Gastroesophageal sphincter (tissue), 3 donors: ENCODE data around the gene UBC.

Experiments
- CTCF ChIP-seq, 4 experiments: fragments of 200-600 bp in 2 of 4; fragments of 450-650 bp in 2 of 4; sonication (generic) in 1 of 4; IDR thresholded peaks; one replicate each; pipeline ENCODE4 v1.5.1; 2017 to 2019; ENCODE audit warnings: antibody characterized with exemption in 4 of 4, mild to moderate bottlenecking in 2 of 4, moderate library complexity in 2 of 4
- EP300 ChIP-seq: sonication (generic); formaldehyde crosslinking; IDR thresholded peaks from one replicate; pipeline ENCODE4 v1.6.1; 2017; ENCODE audit warnings: antibody characterized with exemption, mild to moderate bottlenecking
- POLR2A ChIP-seq, 2 donors: fragments of 450-650 bp; IDR thresholded peaks; one replicate each; pipeline ENCODE4 v1.6.1; 2017; ENCODE audit warnings: antibody characterized with exemption in 2 of 2, mild to moderate bottlenecking in 2 of 2, moderate library complexity in 1 of 2
- POLR2AphosphoS5 ChIP-seq: sonication (generic); formaldehyde crosslinking; IDR thresholded peaks from one replicate; pipeline ENCODE4 v1.6.1; 2017; ENCODE audit warnings: antibody characterized with exemption

GRCh38 chr12:124874988-124875802 is 39.3 kb downstream of the UBC start:
- no peak for TF ChIP-seq EP300
- no peak for TF ChIP-seq POLR2A (IDR thresholded peaks at IDR 0.05)
- no peak for TF ChIP-seq CTCF (IDR thresholded peaks at IDR 0.05)
- TF ChIP-seq POLR2AphosphoS5 = no peak
